T-cell (primary cell): ENCODE data around the gene CXCL5. TPM values are rescaled to one million over a fixed set of nuclear protein-coding genes. Genes with fewer than 3 reads are reported as not detected.

Experiments used
- ATAC-seq, 4 experiments: fragments of 200-7000 bp in 3 of 4; fragments of 150-1000 bp in 1 of 4; cut with Tn5 transposase; replicated peaks in 1 of 4; 1 replicate in 3 of 4; 2 replicates in 1 of 4; pipeline ENCODE4 v1.10.0; 2021; ENCODE audit warnings: moderate library complexity in 3 of 4, mild to moderate bottlenecking in 2 of 4, moderate number of reproducible peaks in 1 of 4
- CTCF ChIA-PET, 2 donors: fragments of 300-600 bp; sonication (Branson Sonifier 250); formaldehyde crosslinking; loops; one replicate each; lab custom pipeline; 2022; ENCODE audit warnings: antibody characterized with exemption in 2 of 2; lab: Charles Lee
- POLR2A ChIA-PET, 2 donors: fragments of 300-600 bp; sonication (Branson Sonifier 250); formaldehyde crosslinking; loops; one replicate each; lab custom pipeline; 2022; ENCODE audit warnings: antibody characterized with exemption in 2 of 2; lab: Charles Lee
- DNase-seq, 35 experiments: peaks; one replicate each; pipeline versions ENCODE4 v3.0.0 to v3.0.0-alpha.2; 2013 to 2023
- H3K27ac ChIP-seq: one replicate; pipeline ENCODE4 v1.5.1; 2013; ENCODE audit warnings: low read length
- H3K27me3 ChIP-seq, 2 experiments: replicated peaks in 1 of 2; 1 replicate in 1 of 2; 2 replicates in 1 of 2; pipeline versions ENCODE4 v1.6.1 to v1.7.0; 2013; ENCODE audit warnings: low read length in 1 of 2, mixed read lengths in 1 of 2; ENCODE audit not compliant: control insufficient read depth in 2 of 2, insufficient read depth in 2 of 2; ENCODE audit errors: extremely low read depth in 1 of 2
- H3K36me3 ChIP-seq, 2 donors: 1 replicate in 1 of 2; 2 replicates in 1 of 2; pipeline versions ENCODE4 v1.6.1 to v1.7.0; 2013; ENCODE audit warnings: low read length in 1 of 2; ENCODE audit not compliant: control insufficient read depth in 2 of 2, insufficient read depth in 1 of 2; ENCODE audit errors: extremely low read depth in 1 of 2
- H3K4me1 ChIP-seq, 2 experiments: 1 replicate in 1 of 2; 2 replicates in 1 of 2; pipeline versions ENCODE4 v1.6.1 to v1.7.0; 2013; ENCODE audit warnings: low read length in 2 of 2, mixed read lengths in 1 of 2; ENCODE audit not compliant: insufficient read depth in 2 of 2, control insufficient read depth in 1 of 2; ENCODE audit errors: extremely low read depth in 1 of 2
- H3K4me3 ChIP-seq, 2 donors: 1 replicate in 1 of 2; 2 replicates in 1 of 2; pipeline versions ENCODE4 v1.5.1 to v1.7.0; 2013; ENCODE audit warnings: mild to moderate bottlenecking in 2 of 2, low read length in 1 of 2, moderate library complexity in 1 of 2; ENCODE audit not compliant: control insufficient read depth in 1 of 2; ENCODE audit errors: extremely low read depth in 1 of 2
- H3K9me3 ChIP-seq: 2 replicates; pipeline ENCODE4 v1.7.0; 2013
- H3K27ac Mint-ChIP-seq, 2 donors: one replicate each; pipeline ENCODE4 v1.8.0; 2020 to 2021; ENCODE audit warnings: mild to moderate bottlenecking in 2 of 2, mixed read lengths in 2 of 2
- H3K27me3 Mint-ChIP-seq, 2 donors: one replicate each; pipeline ENCODE4 v1.8.0; 2021 to 2022; ENCODE audit warnings: mixed read lengths in 2 of 2
- H3K36me3 Mint-ChIP-seq: one replicate; pipeline ENCODE4 v1.8.0; 2021; ENCODE audit warnings: mixed read lengths
- H3K4me1 Mint-ChIP-seq, 3 donors: one replicate each; pipeline ENCODE4 v1.8.0; 2020 to 2022; ENCODE audit warnings: mixed read lengths in 3 of 3, mild to moderate bottlenecking in 1 of 3
- H3K4me3 Mint-ChIP-seq, 3 donors: one replicate each; pipeline ENCODE4 v1.8.0; 2020 to 2022; ENCODE audit warnings: mild to moderate bottlenecking in 3 of 3, mixed read lengths in 3 of 3, moderate library complexity in 3 of 3
- H3K9me3 Mint-ChIP-seq, 3 donors: one replicate each; pipeline ENCODE4 v1.8.0; 2020 to 2022; ENCODE audit warnings: mixed read lengths in 3 of 3
- WGBS: methylation state at CpG from one replicate; pipeline ENCODE4 v1.1.5; 2013; ENCODE audit warnings: missing lambda C conversion rate; ENCODE audit not compliant: insufficient coverage; 5-methylcytosine and 5-hydroxymethylcytosine counted together
- total RNA-seq, 35 experiments: library from RNA in 6 of 35; stranded (reverse) in 6 of 35; fragments of 120-200 nt in 1 of 35; gene quantifications; one replicate each; pipeline versions ENCODE4 v1.2.1 to v1.2.4 and lab custom pipeline; 2013 to 2026

Gene CXCL5
- total RNA-seq, 5 donors from 2014 or later (not counting 1 experiment from before 2014, with no cell fraction given) = 0.43 TPM; not detected in 4

DNA sequence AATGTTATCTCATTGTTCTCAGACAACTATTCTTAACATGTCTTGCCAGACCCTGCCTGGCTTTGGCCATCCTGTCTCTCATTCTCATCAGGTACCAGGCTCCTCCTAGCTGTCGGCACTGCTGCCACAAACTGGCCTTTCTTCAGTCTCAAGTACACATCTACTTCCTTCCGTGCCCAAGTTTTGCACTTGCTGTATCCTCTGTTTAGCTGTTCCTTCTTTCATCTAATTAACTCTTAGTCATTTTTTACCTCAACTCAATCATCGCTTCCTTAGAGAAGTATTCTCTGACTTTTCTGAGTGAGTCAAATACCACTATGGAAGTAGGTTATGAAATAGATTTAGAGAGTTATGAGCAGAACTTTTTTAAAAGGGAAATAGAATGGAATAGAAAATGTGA is 20.3 kb upstream of the CXCL5 start:
- H3K27ac ChIP-seq = no peak overlapping the region
- H3K4me3 Mint-ChIP-seq = no peak overlapping the region
- H3K27me3 Mint-ChIP-seq = no peaks in the 10 kb centered on the region
- no peaks in the 10 kb centered on the region for H3K27me3 ChIP-seq
- no peaks in the 10 kb centered on the region for H3K36me3 ChIP-seq
- H3K27ac Mint-ChIP-seq = no peak overlapping the region
- ATAC-seq (no peak), DNase-seq (no peak)
- POLR2A ChIA-PET = no interaction called here
- peaks cover 0 to 6% (median 4%) of the 10 kb centered on the region in 3 donors for H3K9me3 Mint-ChIP-seq
- no peaks in the 10 kb centered on the region for H3K9me3 ChIP-seq
- no peak overlapping the region for H3K4me3 ChIP-seq
- peaks cover 0 to 7% (median 3%) of the 10 kb centered on the region in 3 donors for H3K4me1 Mint-ChIP-seq
- CTCF ChIA-PET = no interaction called here
- WGBS = 11% methylated on average over 1 of the region's 3 CpGs
- H3K4me1 ChIP-seq = peaks cover 0 to 13% of the 10 kb centered on the region in 2 experiments
- H3K36me3 Mint-ChIP-seq = no peaks in the 10 kb centered on the region

DNA sequence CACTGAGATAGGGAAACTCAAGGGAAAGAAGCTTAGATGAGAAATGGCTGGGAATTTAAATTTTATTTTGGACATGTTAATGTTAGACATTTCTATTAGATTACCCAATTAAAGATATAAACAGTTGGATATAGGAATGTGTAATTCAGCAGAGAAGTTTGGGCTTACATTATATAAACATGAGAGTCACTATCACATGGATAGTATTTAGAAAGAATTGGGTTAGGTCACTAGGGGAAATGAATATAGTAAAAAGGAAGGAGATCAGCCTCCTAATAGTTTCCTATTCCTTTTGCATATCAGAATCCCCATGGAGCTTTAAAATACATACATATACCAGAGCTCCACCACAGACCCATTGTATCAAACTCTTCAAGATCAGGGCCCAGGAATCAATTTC is 19.6 kb upstream of the CXCL5 start:
- ATAC-seq (no peak), DNase-seq (no peak)
- Mint-ChIP-seq H3K27me3 (no peaks in the 10 kb centered on the region), H3K4me1 (peaks cover 0 to 7% (median 3%) of the 10 kb centered on the region in 3 donors), H3K9me3 (peaks cover 0 to 6% (median 4%) of the 10 kb centered on the region in 3 donors), H3K36me3 (no peaks in the 10 kb centered on the region), H3K27ac (no peak overlapping the region), H3K4me3 (no peak overlapping the region)
- Histone ChIP-seq H3K27ac (no peak overlapping the region), H3K4me3 (no peak overlapping the region), H3K36me3 (no peaks in the 10 kb centered on the region), H3K4me1 (peaks cover 0 to 13% of the 10 kb centered on the region in 2 experiments), H3K27me3 (no peaks in the 10 kb centered on the region), H3K9me3 (no peaks in the 10 kb centered on the region)
- POLR2A ChIA-PET = no interaction called here
- CTCF ChIA-PET = no interaction called here

DNA sequence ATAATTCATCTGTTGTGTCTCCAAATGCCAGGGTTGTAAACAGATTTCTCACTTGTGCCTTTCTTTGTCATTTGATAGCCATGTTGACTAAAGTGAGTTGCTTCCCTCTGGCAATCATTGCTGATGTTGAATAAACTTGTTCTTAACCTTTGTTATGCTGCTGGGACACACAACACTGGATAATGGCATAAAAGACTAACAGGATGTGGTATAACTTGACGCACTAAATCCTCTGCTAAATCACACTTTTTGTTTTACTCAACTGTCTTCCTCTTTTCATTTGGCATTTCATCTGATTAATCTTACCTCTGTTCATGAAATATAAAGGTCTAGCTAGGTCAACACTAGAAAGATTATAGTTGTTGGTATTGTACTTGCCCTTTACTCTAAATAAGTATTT is 17.6 kb upstream of the CXCL5 start:
- Histone ChIP-seq H3K27me3 (no peaks in the 10 kb centered on the region), H3K4me1 (peaks cover 0 to 13% of the 10 kb centered on the region in 2 experiments), H3K36me3 (no peaks in the 10 kb centered on the region), H3K4me3 (no peak overlapping the region), H3K9me3 (no peaks in the 10 kb centered on the region), H3K27ac (no peak overlapping the region)
- ATAC-seq (peak in 1 of 4 experiments; percentile 83), DNase-seq (peak in 1 of 35 experiments; percentile 10)
- WGBS = no CpG with 5 or more reads among the region's 1 CpG
- POLR2A ChIA-PET = interaction anchor here in 1 of 2 donors (0.6 kb wide), 1 partner anchor 16 kb away, joined by 4 read pairs; no protein-coding TSS in a partner anchor
- Mint-ChIP-seq H3K27ac (no peak overlapping the region), H3K4me1 (peaks cover 0 to 7% (median 3%) of the 10 kb centered on the region in 3 donors), H3K9me3 (peaks cover 0 to 4% (median 2%) of the 10 kb centered on the region in 3 donors), H3K27me3 (no peaks in the 10 kb centered on the region), H3K36me3 (no peaks in the 10 kb centered on the region), H3K4me3 (no peak overlapping the region)
- CTCF ChIA-PET = interaction anchor here in 1 of 2 donors (1.3 kb wide), 1 partner anchor 23 kb away, joined by 3 read pairs; no protein-coding TSS in a partner anchor

DNA sequence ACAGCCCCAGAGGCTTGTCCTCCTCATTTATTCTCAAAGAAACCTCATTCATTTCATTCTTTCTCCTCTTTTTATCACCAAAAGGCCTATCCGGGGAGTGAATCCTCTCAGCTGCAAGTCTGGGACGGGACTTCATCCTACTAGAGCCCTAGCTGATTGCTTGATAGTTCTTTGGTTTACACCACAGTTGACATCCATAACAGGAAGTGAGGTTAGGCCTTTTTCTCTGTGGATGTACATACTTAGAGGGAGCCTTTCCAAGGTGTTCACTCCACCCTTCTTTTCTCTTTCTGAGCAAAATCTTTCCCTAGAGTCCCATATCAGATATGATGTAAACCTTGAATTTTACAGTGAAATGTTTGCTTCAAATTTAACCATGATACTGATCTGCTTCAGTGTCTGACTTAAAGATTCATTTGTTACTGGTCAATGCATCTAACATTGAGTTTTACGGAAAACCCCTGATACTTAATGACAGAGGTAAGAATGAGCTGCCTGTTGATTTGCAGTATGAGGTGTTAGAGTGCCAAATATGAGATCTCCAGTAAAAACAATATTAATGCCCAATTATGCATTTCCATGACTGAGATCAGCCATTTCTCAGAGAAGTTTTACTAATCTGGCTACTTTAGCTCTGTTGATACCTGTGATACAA is 16.8 kb upstream of the CXCL5 start:
- peaks cover 0 to 13% of the 10 kb centered on the region in 2 experiments for H3K4me1 ChIP-seq
- H3K9me3 ChIP-seq = no peaks in the 10 kb centered on the region
- Mint-ChIP-seq H3K27me3 (no peaks in the 10 kb centered on the region), H3K4me1 (peaks cover 0 to 7% (median 3%) of the 10 kb centered on the region in 3 donors), H3K36me3 (no peaks in the 10 kb centered on the region), H3K9me3 (peaks cover 0 to 4% (median 0%) of the 10 kb centered on the region in 3 donors), H3K27ac (no peak overlapping the region), H3K4me3 (no peak overlapping the region)
- DNase-seq = no peak
- no CpG with 5 or more reads among the region's 3 CpGs for WGBS
- ChIA-PET POLR2A (no interaction called here), CTCF (interaction anchor here in 1 of 2 donors (1.3 kb wide), 1 partner anchor 24 kb away, joined by 3 read pairs; no protein-coding TSS in a partner anchor)
- H3K27ac ChIP-seq = no peak overlapping the region
- no peaks in the 10 kb centered on the region for H3K36me3 ChIP-seq
- no peaks in the 10 kb centered on the region for H3K27me3 ChIP-seq
- no peak overlapping the region for H3K4me3 ChIP-seq
- ATAC-seq = no peak

DNA sequence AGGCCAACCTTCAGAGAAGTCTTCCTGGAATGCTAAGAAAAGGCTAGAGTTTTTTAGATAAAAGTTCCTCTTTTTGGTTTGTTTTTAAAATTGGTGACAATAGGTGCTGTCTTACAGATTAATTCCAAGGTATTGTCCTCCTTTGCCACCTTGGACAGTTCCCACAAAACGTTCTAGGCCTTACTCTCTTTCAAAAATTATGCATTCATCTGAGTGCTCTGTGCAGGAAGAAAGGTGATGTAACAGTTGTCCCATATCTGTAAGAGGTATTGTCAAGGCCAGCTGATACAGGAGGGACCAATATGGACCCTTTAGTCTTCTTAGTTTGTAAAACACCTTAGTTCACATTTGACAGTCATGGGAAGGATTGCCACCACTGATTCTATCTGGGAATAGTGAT is 15.9 kb upstream of the CXCL5 start:
- H3K27me3 Mint-ChIP-seq = no peaks in the 10 kb centered on the region
- H3K9me3 ChIP-seq = no peaks in the 10 kb centered on the region
- H3K36me3 ChIP-seq = no peaks in the 10 kb centered on the region
- H3K27ac ChIP-seq = no peak overlapping the region
- no peak overlapping the region for H3K4me3 ChIP-seq
- no CpG with 5 or more reads among the region's 1 CpG for WGBS
- no peak overlapping the region for H3K4me3 Mint-ChIP-seq
- POLR2A ChIA-PET = no interaction called here
- no peak overlapping the region for H3K27ac Mint-ChIP-seq
- H3K27me3 ChIP-seq = no peaks in the 10 kb centered on the region
- CTCF ChIA-PET = no interaction called here
- H3K4me1 Mint-ChIP-seq = peaks cover 0 to 7% (median 3%) of the 10 kb centered on the region in 3 donors
- no peaks in the 10 kb centered on the region for H3K36me3 Mint-ChIP-seq
- ATAC-seq (no peak), DNase-seq (no peak)
- peaks cover 0 to 4% (median 0%) of the 10 kb centered on the region in 3 donors for H3K9me3 Mint-ChIP-seq
- peaks cover 0 to 13% of the 10 kb centered on the region in 2 experiments for H3K4me1 ChIP-seq

DNA sequence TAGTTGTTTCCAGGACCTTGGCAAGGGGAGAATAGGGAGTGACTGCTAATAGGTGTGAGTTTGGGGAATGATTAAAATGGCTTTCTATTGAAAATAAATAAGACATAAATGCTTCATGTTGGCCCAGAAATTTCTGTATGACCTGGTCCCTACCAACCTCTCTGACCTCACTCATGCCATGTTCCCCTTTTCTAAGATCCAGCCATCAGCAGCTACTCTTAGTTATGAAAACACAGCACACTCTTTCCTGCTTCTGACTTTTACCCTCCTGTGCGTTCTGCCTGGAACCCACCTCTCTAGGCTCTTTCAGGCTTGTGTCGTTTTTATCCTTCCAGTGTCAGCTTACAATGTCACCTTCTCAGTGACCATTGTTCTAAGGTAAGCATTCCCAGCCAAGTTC is 14.8 kb upstream of the CXCL5 start:
- 48% methylated on average over 2 of the region's 2 CpGs for WGBS
- no peaks in the 10 kb centered on the region for H3K9me3 ChIP-seq
- H3K9me3 Mint-ChIP-seq = peaks cover 0 to 4% (median 0%) of the 10 kb centered on the region in 3 donors
- H3K4me1 ChIP-seq = peaks cover 0 to 13% of the 10 kb centered on the region in 2 experiments
- CTCF ChIA-PET = no interaction called here
- no peaks in the 10 kb centered on the region for H3K36me3 Mint-ChIP-seq
- H3K27me3 Mint-ChIP-seq = no peaks in the 10 kb centered on the region
- no peaks in the 10 kb centered on the region for H3K27me3 ChIP-seq
- H3K27ac Mint-ChIP-seq = no peak overlapping the region
- H3K27ac ChIP-seq = no peak overlapping the region
- POLR2A ChIA-PET = no interaction called here
- H3K4me3 ChIP-seq = no peak overlapping the region
- H3K4me3 Mint-ChIP-seq = no peak overlapping the region
- H3K4me1 Mint-ChIP-seq = peaks cover 0 to 7% (median 0%) of the 10 kb centered on the region in 3 donors
- H3K36me3 ChIP-seq = no peaks in the 10 kb centered on the region
- DNase-seq (no peak), ATAC-seq (no peak)
